Gastrocnemius medialis (tissue), 4 donors: ENCODE results near the gene TMEM214. TPM values are rescaled to one million over a fixed set of nuclear protein-coding genes. Genes with fewer than 3 reads are reported as not detected.

ENCODE experiments used
- ATAC-seq, 2 donors: fragments of 150-250 bp; one replicate each; pipeline ENCODE4 v1.9.1; 2016
- DNase-seq, 2 donors: peaks; one replicate each; pipeline ENCODE4 v3.0.0-alpha.2; 2019
- H3K27ac ChIP-seq, 4 donors: fragments of 200-600 bp; sonication (generic); 1 replicate in 1 of 4; 2 replicates in 3 of 4; pipeline ENCODE4 v1.5.1; 2016 to 2018; ENCODE audit warnings: mild to moderate bottlenecking in 2 of 4, moderate library complexity in 1 of 4
- H3K27me3 ChIP-seq, 3 donors: fragments of 200-600 bp; sonication (generic) in 2 of 3; 1 replicate in 1 of 3; 2 replicates in 2 of 3; pipeline versions ENCODE4 v1.5.1 to v1.6.0; 2016 to 2019; ENCODE audit warnings: mild to moderate bottlenecking in 1 of 3, moderate library complexity in 1 of 3
- H3K36me3 ChIP-seq, 2 donors: fragments of 200-600 bp; sonication (generic) in 1 of 2; one replicate each; pipeline ENCODE4 v1.5.1; 2017 to 2018
- H3K4me1 ChIP-seq, 2 donors: fragments of 200-600 bp; sonication (generic) in 1 of 2; one replicate each; pipeline ENCODE4 v1.5.1; 2016 to 2017; ENCODE audit warnings: mild to moderate bottlenecking in 2 of 2
- H3K4me3 ChIP-seq, 4 donors: fragments of 200-600 bp; sonication (generic) in 3 of 4; 1 replicate in 1 of 4; 2 replicates in 3 of 4; pipeline ENCODE4 v1.5.1; 2016 to 2019; ENCODE audit warnings: mild to moderate bottlenecking in 2 of 4
- H3K9me3 ChIP-seq, 3 donors: fragments of 200-600 bp; sonication (generic) in 2 of 3; 1 replicate in 1 of 3; 2 replicates in 2 of 3; pipeline ENCODE4 v1.5.1; 2016 to 2019
- POLR2A ChIP-seq, 2 donors: fragments of 450-650 bp; IDR thresholded peaks; one replicate each; pipeline ENCODE4 v1.6.1; 2017; ENCODE audit warnings: antibody characterized with exemption in 2 of 2, mild to moderate bottlenecking in 2 of 2, moderate library complexity in 2 of 2
- in situ Hi-C, 4 donors: fragments of 200-750 bp; cut with MboI; loops; one replicate each; pipeline versions ENCODE4 v1.15.0 to v1.8.0; 2017; ENCODE audit warnings: low sequenced_read_pairs in 4 of 4
- intact Hi-C: fragments of 100-400 bp; cut with DNase I; formaldehyde crosslinking; loops from one replicate; pipeline ENCODE4 v1.15.1; 2023; ENCODE audit warnings: low total_unique reads
- total RNA-seq, 4 donors: library from RNA; depleted of rRNA; stranded (reverse); fragments of >200 nt; gene quantifications; one replicate each; pipeline versions ENCODE4 v1.1.0 to v1.2.3, GENCODE V29; 2016
- TF ChIP-seq, protein P1 (sequence below), 5 experiments: fragments of 450-650 bp in 3 of 5; fragments of 200-600 bp in 2 of 5; sonication (generic) in 2 of 5; IDR thresholded peaks in 4 of 5; conservative IDR thresholded peaks in 1 of 5; 1 replicate in 4 of 5; 2 replicates in 1 of 5; pipeline ENCODE4 v1.5.1; 2016 to 2019; ENCODE audit warnings: antibody characterized with exemption in 5 of 5, mild to moderate bottlenecking in 3 of 5, moderate library complexity in 3 of 5

The TMEM214 gene
- total RNA-seq, 4 donors from 2014 or later = 20.0 to 37.7 (median 24.9) TPM

- Histone ChIP-seq H3K9me3 (no peaks in the 10 kb centered on the region), H3K27me3 (no peaks in the 10 kb centered on the region), H3K4me1 (peaks cover 39 to 64% of the 10 kb centered on the region in 2 donors), H3K27ac (peak overlapping the region in 2 of 4 donors; percentile 22 to 35), H3K36me3 (no peaks in the 10 kb centered on the region), H3K4me3 (no peak overlapping the region)
- in situ Hi-C loops = no loop called here
- TF ChIP-seq, protein P1, sequence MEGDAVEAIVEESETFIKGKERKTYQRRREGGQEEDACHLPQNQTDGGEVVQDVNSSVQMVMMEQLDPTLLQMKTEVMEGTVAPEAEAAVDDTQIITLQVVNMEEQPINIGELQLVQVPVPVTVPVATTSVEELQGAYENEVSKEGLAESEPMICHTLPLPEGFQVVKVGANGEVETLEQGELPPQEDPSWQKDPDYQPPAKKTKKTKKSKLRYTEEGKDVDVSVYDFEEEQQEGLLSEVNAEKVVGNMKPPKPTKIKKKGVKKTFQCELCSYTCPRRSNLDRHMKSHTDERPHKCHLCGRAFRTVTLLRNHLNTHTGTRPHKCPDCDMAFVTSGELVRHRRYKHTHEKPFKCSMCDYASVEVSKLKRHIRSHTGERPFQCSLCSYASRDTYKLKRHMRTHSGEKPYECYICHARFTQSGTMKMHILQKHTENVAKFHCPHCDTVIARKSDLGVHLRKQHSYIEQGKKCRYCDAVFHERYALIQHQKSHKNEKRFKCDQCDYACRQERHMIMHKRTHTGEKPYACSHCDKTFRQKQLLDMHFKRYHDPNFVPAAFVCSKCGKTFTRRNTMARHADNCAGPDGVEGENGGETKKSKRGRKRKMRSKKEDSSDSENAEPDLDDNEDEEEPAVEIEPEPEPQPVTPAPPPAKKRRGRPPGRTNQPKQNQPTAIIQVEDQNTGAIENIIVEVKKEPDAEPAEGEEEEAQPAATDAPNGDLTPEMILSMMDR (IDR thresholded peaks at IDR 0.05 in 4 of 5, conservative IDR thresholded peaks at IDR 0.05 in 1 of 5) = no peak
- no peak for TF ChIP-seq POLR2A (IDR thresholded peaks at IDR 0.05)
- intact Hi-C loops = no loop called here
- ATAC-seq (no peak), DNase-seq (no peak)
Measured at GRCh38 chr2:27007416-27008374, 25.1 kb upstream of the TMEM214 start.

DNA sequence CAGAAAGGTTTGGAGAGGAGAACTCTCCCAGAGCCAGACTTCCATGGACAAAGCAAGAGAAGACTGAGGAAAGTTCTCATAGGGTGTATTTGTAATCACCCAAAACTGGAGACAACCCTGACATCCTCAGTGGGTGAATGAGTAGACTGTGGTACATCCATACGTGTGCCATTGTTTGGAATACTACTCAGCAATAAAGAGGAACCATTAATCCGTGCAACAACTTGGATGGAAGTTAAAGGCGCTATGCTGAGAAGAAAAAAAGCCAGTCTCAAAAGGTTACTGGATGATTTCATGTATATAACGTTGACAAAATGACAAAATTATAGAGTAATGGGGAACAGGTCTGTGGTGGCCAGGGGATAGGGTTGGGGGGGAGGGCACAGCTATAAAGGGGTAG is 24.1 kb upstream of the TMEM214 start:
- Histone ChIP-seq H3K4me3 (no peak overlapping the region), H3K4me1 (peaks cover 43 to 74% of the 10 kb centered on the region in 2 donors), H3K9me3 (no peaks in the 10 kb centered on the region), H3K27me3 (no peaks in the 10 kb centered on the region), H3K27ac (no peak overlapping the region), H3K36me3 (no peaks in the 10 kb centered on the region)
- ATAC-seq (no peak), DNase-seq (no peak)
- TF ChIP-seq POLR2A (IDR thresholded peaks at IDR 0.05) = no peak
- TF ChIP-seq, protein P1 (IDR thresholded peaks at IDR 0.05 in 4 of 5, conservative IDR thresholded peaks at IDR 0.05 in 1 of 5) = no peak
- intact Hi-C loops = no loop called here
- in situ Hi-C loops = no loop called here

DNA sequence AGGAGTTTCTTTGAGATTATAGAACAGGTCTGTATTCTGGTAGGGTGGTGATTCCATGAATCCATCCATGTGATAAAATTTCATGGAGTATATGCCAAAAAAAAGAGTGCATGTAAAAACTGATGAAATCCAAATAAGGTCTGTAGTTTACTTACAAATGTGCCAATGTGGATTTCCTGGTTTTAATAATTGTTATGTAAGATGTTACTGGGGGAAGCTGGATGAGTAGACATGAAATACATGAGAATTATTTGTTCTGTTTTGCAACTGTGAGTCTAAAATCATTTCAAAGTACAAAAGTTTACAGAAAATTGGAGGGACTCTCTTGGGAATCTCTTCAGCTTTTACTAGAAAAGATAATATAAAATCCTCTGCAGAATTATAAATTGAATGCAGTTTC is 23.7 kb upstream of the TMEM214 start:
- no peaks in the 10 kb centered on the region for H3K27me3 ChIP-seq
- H3K36me3 ChIP-seq = no peaks in the 10 kb centered on the region
- ATAC-seq (no peak), DNase-seq (no peak)
- H3K4me1 ChIP-seq = peaks cover 44 to 76% of the 10 kb centered on the region in 2 donors
- H3K27ac ChIP-seq = no peak overlapping the region
- intact Hi-C loops (no loop called here), in situ Hi-C loops (no loop called here)
- no peak overlapping the region for H3K4me3 ChIP-seq
- TF ChIP-seq, protein P1 (IDR thresholded peaks at IDR 0.05 in 4 of 5, conservative IDR thresholded peaks at IDR 0.05 in 1 of 5) = no peak
- no peak for TF ChIP-seq POLR2A (IDR thresholded peaks at IDR 0.05)
- H3K9me3 ChIP-seq = no peaks in the 10 kb centered on the region

GRCh38 chr2:27009716-27010115 is 23.0 kb upstream of the TMEM214 start:
- TF ChIP-seq, protein P1 (IDR thresholded peaks at IDR 0.05 in 4 of 5, conservative IDR thresholded peaks at IDR 0.05 in 1 of 5) = no peak
- no peak for TF ChIP-seq POLR2A (IDR thresholded peaks at IDR 0.05)
- H3K27ac ChIP-seq = peak overlapping the region in 3 of 4 donors; percentile 26 to 69 (median 44)
- in situ Hi-C loops (no loop called here), intact Hi-C loops (loop anchor here (2.0 kb wide), 1 partner anchor 31 kb away; no protein-coding TSS in a partner anchor)
- DNase-seq = no peak
- no peak for ATAC-seq
- H3K9me3 ChIP-seq = no peaks in the 10 kb centered on the region
- no peak overlapping the region for H3K4me3 ChIP-seq
- H3K36me3 ChIP-seq = no peaks in the 10 kb centered on the region
- no peaks in the 10 kb centered on the region for H3K27me3 ChIP-seq
- peaks cover 51 to 80% of the 10 kb centered on the region in 2 donors for H3K4me1 ChIP-seq
